HG02623 (cell line): Measurements from ENCODE around the gene EFCAB5.

Experiments
- ATAC-seq: cut with Tn5 transposase; IDR thresholded peaks from one replicate; pipeline ENCODE4 v1.9.1; 2021; ENCODE audit warnings: moderate library complexity; ENCODE audit not compliant: unreplicated experiment

The EFCAB5 gene

GRCh38 chr17:30151471-30151870 lies 210.0 kb downstream of the EFCAB5 start:
- no peak for ATAC-seq

GRCh38 chr17:30153463-30153862 lies 212.0 kb downstream of the EFCAB5 start:
- ATAC-seq: no peak

GRCh38 chr17:30155389-30155788 lies 214.0 kb downstream of the EFCAB5 start:
- no peak for ATAC-seq
